Osteoblast (primary cell): ENCODE data around the gene GPR55. TPM values are rescaled to one million over a fixed set of nuclear protein-coding genes. Genes with fewer than 3 reads are reported as not detected.
A peak's percentile ranks its signal among the peaks of the same experiment; 100 is the strongest.

Source experiments
- DNase-seq: peaks from one replicate; pipeline ENCODE4 v3.0.0; 2011; ENCODE audit warnings: low spot score, mixed read lengths; ENCODE audit not compliant: insufficient read length; ENCODE audit errors: missing footprints
- H2AFZ ChIP-seq: 2 replicates; pipeline ENCODE4 v1.6.0; 2011; ENCODE audit warnings: mild to moderate bottlenecking, low read length
- H3K27ac ChIP-seq: 2 replicates; pipeline ENCODE4 v1.5.1; 2011; ENCODE audit warnings: mild to moderate bottlenecking, low read depth, low read length, moderate library complexity
- H3K27me3 ChIP-seq: 2 replicates; pipeline ENCODE4 v1.6.0; 2012; ENCODE audit warnings: mild to moderate bottlenecking, control low read depth, inconsistent platforms, low read length, moderate library complexity; ENCODE audit not compliant: insufficient read depth
- H3K36me3 ChIP-seq: 2 replicates; pipeline ENCODE4 v1.5.1; 2011; ENCODE audit warnings: mild to moderate bottlenecking, low read length, control low read depth, moderate library complexity; ENCODE audit not compliant: insufficient read depth
- H3K4me1 ChIP-seq: 2 replicates; pipeline ENCODE4 v1.5.1; 2011; ENCODE audit warnings: mild to moderate bottlenecking, low read length, control low read depth, moderate library complexity; ENCODE audit not compliant: insufficient read depth
- H3K4me2 ChIP-seq: 2 replicates; pipeline ENCODE4 v1.6.0; 2011; ENCODE audit warnings: mild to moderate bottlenecking, low read length; ENCODE audit not compliant: insufficient read depth
- H3K4me3 ChIP-seq: fragments of 200-600 bp; sonication (generic); 3 replicates; pipeline ENCODE4 v1.5.1; 2012; ENCODE audit warnings: mild to moderate bottlenecking, low read length, inconsistent platforms; ENCODE audit not compliant: insufficient read depth
- H3K79me2 ChIP-seq: 2 replicates; pipeline ENCODE4 v1.6.0; 2012; ENCODE audit warnings: mild to moderate bottlenecking, low read length, control low read depth, inconsistent platforms; ENCODE audit not compliant: insufficient read depth
- H3K9me3 ChIP-seq: 2 replicates; pipeline ENCODE4 v1.5.1; 2011; ENCODE audit warnings: low read depth, low read length, control low read depth
- H4K20me1 ChIP-seq: 2 replicates; pipeline ENCODE4 v1.6.0; 2012; ENCODE audit warnings: mild to moderate bottlenecking, low read length, control low read depth; ENCODE audit not compliant: insufficient read depth
- CTCF ChIP-seq: IDR thresholded peaks from 2 replicates; pipeline ENCODE4 v1.5.1; 2011; ENCODE audit warnings: mild to moderate bottlenecking, low read depth, low read length, moderate library complexity; ENCODE audit errors: extremely low read depth
- total RNA-seq: library from RNA; depleted of rRNA; stranded (reverse); fragments of >200 nt; gene quantifications from 2 replicates; pipeline ENCODE4 v1.2.3, GENCODE V29; 2012

Gene GPR55
- total RNA-seq = not detected in 2 replicates

- H3K27ac ChIP-seq = no peak within 1 kb of the TSS
- no peak within 1 kb of the TSS for H2AFZ ChIP-seq
- H3K4me3 ChIP-seq = no peak within 1 kb of the TSS
- DNase-seq = no peak
- peak; percentile 14 for TF ChIP-seq CTCF
- no peaks in the 10 kb centered on the region for H3K79me2 ChIP-seq
- no peaks in the 10 kb centered on the region for H3K9me3 ChIP-seq
- no peaks in the 10 kb centered on the region for H4K20me1 ChIP-seq
- H3K27me3 ChIP-seq = peaks cover 30% of the 10 kb centered on the region
- H3K36me3 ChIP-seq = no peaks in the 10 kb centered on the region
- H3K4me2 ChIP-seq = no peak within 1 kb of the TSS
- no peaks in the 10 kb centered on the region for H3K4me1 ChIP-seq
These were observed at the start of gene GPR55 for GRCh38 chr2:230924470-230925341. GPR55 (minus strand) TSS chr2:230925242; CDS start chr2:230910962, 14,280 bp downstream.

GRCh38 chr2:230974096-230974913 lies 49.3 kb upstream of the GPR55 start:
- Histone ChIP-seq H3K27me3 (peaks cover 5% of the 10 kb centered on the region), H3K36me3 (no peaks in the 10 kb centered on the region), H2AFZ (peak overlapping the region; percentile 26), H3K9me3 (no peaks in the 10 kb centered on the region), H3K4me1 (peaks cover 12% of the 10 kb centered on the region), H3K4me2 (peak overlapping the region; percentile 56), H3K79me2 (no peaks in the 10 kb centered on the region), H3K4me3 (no peak overlapping the region), H3K27ac (peak overlapping the region; percentile 67), H4K20me1 (no peaks in the 10 kb centered on the region)
- no peak for TF ChIP-seq CTCF
- peak; percentile 91 for DNase-seq

DNA sequence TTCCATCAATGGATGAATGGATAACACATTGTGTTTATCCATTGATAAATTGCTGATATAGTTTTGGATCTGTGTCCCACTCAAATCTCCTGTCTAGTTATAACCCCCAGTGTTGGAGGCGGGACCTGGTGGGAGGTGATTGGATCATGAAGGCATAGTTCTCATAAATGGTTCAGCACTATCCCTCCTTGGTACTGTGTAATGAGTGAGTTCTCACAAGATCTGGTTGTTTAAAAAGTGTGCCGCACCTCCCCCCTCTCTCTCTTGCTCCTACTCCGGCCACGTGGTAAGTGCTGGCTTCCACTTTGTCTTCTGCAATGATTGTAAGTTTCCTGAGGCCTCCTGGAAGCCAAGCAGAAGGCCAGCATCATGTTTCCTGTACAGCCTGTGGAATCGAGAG lies 47.0 kb upstream of the GPR55 start:
- H3K27me3 ChIP-seq = peaks cover 5% of the 10 kb centered on the region
- no peak overlapping the region for H2AFZ ChIP-seq
- H3K4me3 ChIP-seq = no peak overlapping the region
- H3K27ac ChIP-seq = no peak overlapping the region
- no peaks in the 10 kb centered on the region for H3K36me3 ChIP-seq
- H3K9me3 ChIP-seq = no peaks in the 10 kb centered on the region
- no peaks in the 10 kb centered on the region for H4K20me1 ChIP-seq
- no peak for DNase-seq
- H3K79me2 ChIP-seq = no peaks in the 10 kb centered on the region
- peaks cover 12% of the 10 kb centered on the region for H3K4me1 ChIP-seq
- TF ChIP-seq CTCF = no peak
- no peak overlapping the region for H3K4me2 ChIP-seq

- Histone ChIP-seq H3K4me1 (peaks cover 11% of the 10 kb centered on the region), H4K20me1 (no peaks in the 10 kb centered on the region), H3K36me3 (no peaks in the 10 kb centered on the region), H2AFZ (no peak overlapping the region), H3K27me3 (no peaks in the 10 kb centered on the region), H3K4me3 (no peak overlapping the region), H3K4me2 (peak overlapping the region; percentile 38), H3K79me2 (no peaks in the 10 kb centered on the region), H3K27ac (no peak overlapping the region), H3K9me3 (no peaks in the 10 kb centered on the region)
- TF ChIP-seq CTCF = no peak
- no peak for DNase-seq
These were observed 44.6 kb upstream of the GPR55 start for GRCh38 chr2:230969659-230970015.
